Karpas-422 (cell line): Measurements from ENCODE around the gene TMEM239. TPM values are rescaled to one million over a fixed set of nuclear protein-coding genes. Genes with fewer than 3 reads are reported as not detected.
"Not testable (repeated sequence)": the region's sequence is repeated elsewhere in the genome, so short reads cannot be mapped to it uniquely, and the experiment has no call there.

Experiments
- DNase-seq: peaks from one replicate; pipeline ENCODE4 v3.0.0-alpha.2; 2015
- H2AFZ ChIP-seq: fragments of 200-600 bp; sonication (generic); 2 replicates; pipeline ENCODE4 v1.6.1; 2014; ENCODE audit warnings: antibody characterized with exemption, low read length, mixed read lengths
- H3K27ac ChIP-seq: fragments of 200-600 bp; sonication (generic); 2 replicates; pipeline ENCODE4 v1.5.1; 2014; ENCODE audit warnings: mild to moderate bottlenecking, low read length, moderate library complexity
- H3K27me3 ChIP-seq: fragments of 200-600 bp; sonication (generic); 2 replicates; pipeline ENCODE4 v1.6.1; 2014; ENCODE audit warnings: low read length, mixed read lengths
- H3K36me3 ChIP-seq: fragments of 200-600 bp; sonication (generic); 2 replicates; pipeline ENCODE4 v1.6.1; 2014; ENCODE audit warnings: low read length, mixed read lengths; ENCODE audit not compliant: insufficient read depth
- H3K4me1 ChIP-seq: fragments of 200-600 bp; sonication (generic); 2 replicates; pipeline ENCODE4 v1.6.1; 2014; ENCODE audit warnings: mild to moderate bottlenecking, low read length, mixed read lengths
- H3K4me2 ChIP-seq: fragments of 200-600 bp; sonication (generic); 2 replicates; pipeline ENCODE4 v1.6.1; 2014; ENCODE audit warnings: low read length, low read depth, mild to moderate bottlenecking; ENCODE audit not compliant: poor library complexity, severe bottlenecking
- H3K4me3 ChIP-seq: fragments of 200-600 bp; sonication (generic); 2 replicates; pipeline ENCODE4 v1.5.1; 2014; ENCODE audit warnings: mild to moderate bottlenecking, antibody characterized with exemption, low read length, mixed read lengths
- H3K79me2 ChIP-seq: fragments of 200-600 bp; sonication (generic); 2 replicates; pipeline ENCODE4 v1.6.1; 2014; ENCODE audit warnings: mild to moderate bottlenecking, low read length, mixed read lengths
- H3K9ac ChIP-seq: fragments of 200-600 bp; sonication (generic); 2 replicates; pipeline ENCODE4 v1.6.0; 2014; ENCODE audit warnings: low read length
- H3K9me2 ChIP-seq: fragments of 200-600 bp; sonication (generic), shearing (Covaris generic); replicated peaks from 2 replicates; pipeline ENCODE4 v1.6.0; 2014; ENCODE audit warnings: mild to moderate bottlenecking, low read length, moderate library complexity; ENCODE audit not compliant: insufficient read depth
- H3K9me3 ChIP-seq: fragments of 300-700, 200-600 bp; sonication (generic); 2 replicates; pipeline ENCODE4 v1.6.1; 2014; ENCODE audit warnings: low read length, mixed read lengths
- H4K20me1 ChIP-seq: fragments of 200-600 bp; sonication (generic); 2 replicates; pipeline ENCODE4 v1.6.1; 2014; ENCODE audit warnings: mild to moderate bottlenecking, antibody characterized with exemption, low read length, low read depth; ENCODE audit not compliant: insufficient read depth
- total RNA-seq: library from RNA; depleted of rRNA; stranded (reverse); fragments of >200 nt; shearing (Covaris generic); gene quantifications from 2 replicates; pipeline ENCODE4 v1.2.3, GENCODE V29; 2014; ENCODE audit warnings: low replicate concordance; rRNA removed

Gene TMEM239
- total RNA-seq: not detected in 2 replicates

- Histone ChIP-seq H2AFZ (peak within 1 kb of the TSS; percentile 89; the same call in 1 of the 2 replicates), H3K4me1 (no peaks in the 10 kb centered on the region), H3K4me2 (no peak within 1 kb of the TSS), H3K4me3 (no peak within 1 kb of the TSS), H3K27me3 (no peaks in the 10 kb centered on the region), H3K9me2 (no peaks in the 10 kb centered on the region), H4K20me1 (no peaks in the 10 kb centered on the region), H3K36me3 (no peaks in the 10 kb centered on the region), H3K79me2 (no peaks in the 10 kb centered on the region), H3K27ac (no peak within 1 kb of the TSS), H3K9me3 (no peaks in the 10 kb centered on the region), H3K9ac (peak within 1 kb of the TSS; percentile 36)
- no peak for DNase-seq
These were observed at the start of gene TMEM239 for GRCh38 chr20:2816030-2816582. TSS of gene TMEM239 (plus strand) at chr20:2816364. CDS start at chr20:2816555, 191 bp downstream.

DNA sequence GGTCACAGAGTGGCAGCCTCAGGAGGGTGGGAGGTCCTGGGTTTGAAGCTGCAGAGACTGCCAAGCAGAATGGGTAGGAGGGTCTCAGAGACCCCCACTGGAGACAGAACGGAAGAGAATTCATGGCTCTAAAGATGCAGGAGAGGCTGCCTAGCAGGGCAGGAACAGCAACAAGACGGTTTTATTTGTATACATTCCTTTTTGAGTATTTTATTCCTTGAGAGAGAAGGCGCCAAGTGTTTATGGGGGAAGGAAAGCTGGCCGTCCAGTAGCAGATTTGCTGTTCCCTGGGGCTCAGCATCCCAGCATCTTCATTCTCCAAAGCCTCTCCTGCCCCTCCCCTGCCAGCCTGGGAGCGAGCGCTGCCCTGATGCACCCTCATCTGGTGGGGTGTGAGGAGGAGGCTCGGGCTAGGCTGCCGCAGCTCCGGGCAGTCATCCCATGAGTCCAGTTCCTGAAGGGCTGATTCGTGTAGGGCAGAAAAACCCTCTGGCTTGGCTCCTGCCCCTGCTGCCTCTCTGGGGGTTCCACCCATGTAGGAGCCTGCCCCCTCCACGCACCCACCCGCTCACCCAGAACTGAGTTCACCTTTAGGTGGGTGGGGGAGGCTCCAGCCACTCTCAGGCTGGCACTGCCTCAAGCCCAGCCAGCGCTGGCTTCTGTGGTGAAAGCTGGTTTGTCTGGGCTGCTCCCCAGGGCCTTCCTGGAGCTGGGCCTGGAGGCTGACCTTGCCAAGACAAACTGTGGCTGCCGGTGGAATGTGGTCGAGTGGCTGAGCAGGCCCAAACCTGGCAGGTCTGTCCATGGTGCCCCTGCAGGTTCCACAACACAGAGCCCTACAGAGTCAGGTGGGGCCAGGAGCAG, 48.2 kb upstream of the TMEM239 start:
- Histone ChIP-seq H3K79me2 (no peaks in the 10 kb centered on the region), H3K36me3 (no peaks in the 10 kb centered on the region), H3K27me3 (no peaks in the 10 kb centered on the region), H3K9me3 (no peaks in the 10 kb centered on the region), H4K20me1 (no peaks in the 10 kb centered on the region), H3K4me3 (no peak overlapping the region), H3K4me2 (no peak overlapping the region), H3K4me1 (peaks cover 3% of the 10 kb centered on the region; the same call in 1 of the 2 replicates), H2AFZ (no peak overlapping the region), H3K9me2 (no peaks in the 10 kb centered on the region), H3K9ac (no peak overlapping the region), H3K27ac (no peak overlapping the region)
- DNase-seq: no peak

- no peak overlapping the region for H2AFZ ChIP-seq
- H3K4me1 ChIP-seq: no peaks in the 10 kb centered on the region
These were observed 47.5 kb upstream of the TMEM239 start for GRCh38 chr20:2768632-2769015.

DNA sequence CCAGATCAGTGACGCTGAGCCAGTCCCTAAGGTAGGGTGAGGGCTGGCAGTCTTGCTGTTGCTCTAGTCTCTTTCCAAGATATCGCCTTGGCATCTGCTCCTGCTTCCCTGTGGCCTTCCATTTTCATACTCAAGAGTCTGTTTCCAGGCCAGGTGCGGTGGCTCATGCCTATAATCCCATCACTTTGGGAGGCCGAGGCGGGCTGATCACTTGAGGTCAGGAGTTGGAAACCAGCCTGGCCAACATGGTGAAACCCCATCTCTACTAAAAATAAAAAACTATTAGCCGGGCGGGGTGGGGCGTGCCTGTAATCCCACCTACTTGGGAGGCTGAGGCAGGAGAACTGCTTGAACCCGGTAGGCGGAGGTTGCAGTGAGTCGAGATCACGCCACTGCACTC, 46.1 kb upstream of the TMEM239 start:
- H2AFZ ChIP-seq, H3K27me3 ChIP-seq, H3K4me3 ChIP-seq, H3K9me3 ChIP-seq, H3K27ac ChIP-seq, H3K4me1 ChIP-seq, H3K9ac ChIP-seq, H4K20me1 ChIP-seq, H3K4me2 ChIP-seq, H3K79me2 ChIP-seq, H3K9me2 ChIP-seq, H3K36me3 ChIP-seq: not testable (repeated sequence)
- DNase-seq: peak; percentile 6

More at GRCh38 chr20:2768632-2769015, 47.5 kb upstream of the TMEM239 start:
- Histone ChIP-seq H3K9me2 (no peaks in the 10 kb centered on the region), H3K36me3 (no peaks in the 10 kb centered on the region), H3K4me2 (no peak overlapping the region), H3K9ac (no peak overlapping the region), H3K9me3 (no peaks in the 10 kb centered on the region), H3K27ac (no peak overlapping the region), H3K4me3 (no peak overlapping the region), H3K27me3 (no peaks in the 10 kb centered on the region), H4K20me1 (no peaks in the 10 kb centered on the region), H3K79me2 (no peaks in the 10 kb centered on the region)
- DNase-seq: no peak

- Histone ChIP-seq H4K20me1 (no peaks in the 10 kb centered on the region), H3K4me1 (no peaks in the 10 kb centered on the region), H3K4me2 (no peak overlapping the region), H3K27me3 (no peaks in the 10 kb centered on the region), H3K4me3 (no peak overlapping the region), H3K79me2 (no peaks in the 10 kb centered on the region), H3K9me3 (no peaks in the 10 kb centered on the region), H3K9ac (no peak overlapping the region), H3K27ac (no peak overlapping the region), H3K36me3 (no peaks in the 10 kb centered on the region), H3K9me2 (no peaks in the 10 kb centered on the region), H2AFZ (peak overlapping the region; percentile 65; the same call in 1 of the 2 replicates)
- no peak for DNase-seq
These were observed 44.5 kb upstream of the TMEM239 start for GRCh38 chr20:2771631-2772080.

DNA sequence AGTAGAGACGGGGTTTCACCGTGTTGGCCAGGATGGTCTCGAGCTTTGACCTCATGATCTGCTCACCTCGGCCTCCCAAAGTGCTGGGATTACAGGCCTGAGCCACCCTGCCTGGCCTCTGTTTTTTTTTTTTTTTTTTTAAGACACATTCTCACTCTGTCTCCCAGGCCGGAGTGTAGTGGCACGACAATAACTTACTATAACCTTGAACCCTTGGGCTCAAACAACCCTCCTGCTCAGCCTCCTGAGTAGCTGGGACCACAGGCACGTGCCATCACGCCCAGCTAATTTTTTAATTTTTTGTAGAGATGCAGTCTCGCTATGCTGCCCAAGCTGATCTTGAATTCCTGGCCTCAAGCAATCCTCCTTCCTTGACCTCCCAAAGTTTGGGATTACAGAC, 42.4 kb upstream of the TMEM239 start:
- Histone ChIP-seq H3K4me3 (no peak overlapping the region), H3K79me2 (no peaks in the 10 kb centered on the region), H3K4me1 (no peaks in the 10 kb centered on the region), H3K9me3 (no peaks in the 10 kb centered on the region), H3K27ac (no peak overlapping the region), H3K27me3 (0 out of 2 replicates have a peak, but pooled peaks cover 2% of the 10 kb centered on the region), H3K36me3 (no peaks in the 10 kb centered on the region), H3K9ac (no peak overlapping the region), H3K4me2 (no peak overlapping the region), H2AFZ (no peak overlapping the region), H3K9me2 (no peaks in the 10 kb centered on the region), H4K20me1 (no peaks in the 10 kb centered on the region)
- no peak for DNase-seq

- DNase-seq: no peak
- H3K4me1 ChIP-seq: no peaks in the 10 kb centered on the region
- H3K9me2 ChIP-seq: no peaks in the 10 kb centered on the region
These were observed 41.0 kb upstream of the TMEM239 start for GRCh38 chr20:2775139-2775538.

GRCh38 chr20:2778602-2779321, 37.4 kb upstream of the TMEM239 start:
- Histone ChIP-seq H3K9me3 (no peaks in the 10 kb centered on the region), H3K27me3 (0 out of 2 replicates have a peak, but pooled peaks cover 2% of the 10 kb centered on the region), H3K4me1 (peaks cover 7% of the 10 kb centered on the region), H3K4me3 (no peak overlapping the region), H3K9me2 (no peaks in the 10 kb centered on the region), H3K4me2 (no peak overlapping the region), H3K27ac (no peak overlapping the region), H2AFZ (no peak overlapping the region), H3K36me3 (no peaks in the 10 kb centered on the region), H4K20me1 (no peaks in the 10 kb centered on the region), H3K79me2 (no peaks in the 10 kb centered on the region), H3K9ac (no peak overlapping the region)
- DNase-seq: no peak

More at GRCh38 chr20:2775139-2775538, 41.0 kb upstream of the TMEM239 start:
- Histone ChIP-seq H3K9ac (no peak overlapping the region), H3K4me2 (no peak overlapping the region), H3K36me3 (no peaks in the 10 kb centered on the region), H2AFZ (no peak overlapping the region), H4K20me1 (no peaks in the 10 kb centered on the region), H3K79me2 (no peaks in the 10 kb centered on the region), H3K9me3 (no peaks in the 10 kb centered on the region), H3K27me3 (0 out of 2 replicates have a peak, but pooled peaks cover 2% of the 10 kb centered on the region), H3K27ac (no peak overlapping the region), H3K4me3 (no peak overlapping the region)
